Effector memory CD4-positive, alpha-beta T cell (primary cell): ENCODE data around the gene FCMR.
"Not testable (repeated sequence)": the region's sequence is repeated elsewhere in the genome, so short reads cannot be mapped to it uniquely, and the experiment has no call there.

Experiments used
- DNase-seq, 3 donors: peaks; one replicate each; pipeline ENCODE4 v3.0.0-alpha.2; 2020
- H3K27ac ChIP-seq: 2 replicates; pipeline ENCODE4 v1.7.0; 2013; ENCODE audit warnings: mild to moderate bottlenecking, low read length, moderate library complexity; ENCODE audit not compliant: insufficient read depth, poor library complexity, severe bottlenecking
- H3K27me3 ChIP-seq: replicated peaks from 2 replicates; pipeline ENCODE4 v1.7.0; 2013; ENCODE audit warnings: mild to moderate bottlenecking, low read length; ENCODE audit not compliant: insufficient read depth, control insufficient read depth, poor library complexity, severe bottlenecking
- H3K36me3 ChIP-seq: 2 replicates; pipeline ENCODE4 v1.7.0; 2013; ENCODE audit warnings: mild to moderate bottlenecking, low read length, moderate library complexity; ENCODE audit not compliant: control insufficient read depth, insufficient read depth
- H3K4me1 ChIP-seq: 2 replicates; pipeline ENCODE4 v1.7.0; 2013; ENCODE audit warnings: low read length, mild to moderate bottlenecking; ENCODE audit not compliant: control insufficient read depth, insufficient read depth, poor library complexity, severe bottlenecking
- H3K4me3 ChIP-seq: 2 replicates; pipeline ENCODE4 v1.7.0; 2013; ENCODE audit warnings: low read length, low read depth, mild to moderate bottlenecking; ENCODE audit not compliant: insufficient read depth, poor library complexity, severe bottlenecking
- H3K9me3 ChIP-seq: 2 replicates; pipeline ENCODE4 v1.7.0; 2013; ENCODE audit warnings: mild to moderate bottlenecking, low read length, moderate library complexity; ENCODE audit not compliant: control insufficient read depth

Gene FCMR

GRCh38 chr1:206863266-206863665 is 58.5 kb downstream of the FCMR start:
- H3K9me3 ChIP-seq: no peaks in the 10 kb centered on the region
- no peaks in the 10 kb centered on the region for H3K27me3 ChIP-seq
- H3K36me3 ChIP-seq: no peaks in the 10 kb centered on the region
- no peak overlapping the region for H3K4me3 ChIP-seq
- no peak for DNase-seq
- H3K27ac ChIP-seq: no peak overlapping the region
- H3K4me1 ChIP-seq: peaks cover 5% of the 10 kb centered on the region

- Histone ChIP-seq H3K4me3 (no peak overlapping the region), H3K27ac (no peak overlapping the region), H3K9me3 (no peaks in the 10 kb centered on the region), H3K36me3 (no peaks in the 10 kb centered on the region), H3K4me1 (peaks cover 5% of the 10 kb centered on the region), H3K27me3 (no peaks in the 10 kb centered on the region)
- DNase-seq: no peak
These were observed 61.6 kb downstream of the FCMR start for GRCh38 chr1:206860165-206860564.

GRCh38 chr1:206859082-206859521 is 62.6 kb downstream of the FCMR start:
- Histone ChIP-seq H3K4me1 (peaks cover 5% of the 10 kb centered on the region), H3K27ac (no peak overlapping the region), H3K27me3 (no peaks in the 10 kb centered on the region), H3K36me3 (no peaks in the 10 kb centered on the region), H3K4me3 (no peak overlapping the region), H3K9me3 (no peaks in the 10 kb centered on the region)
- DNase-seq: no peak

GRCh38 chr1:206856674-206857464 is 64.9 kb downstream of the FCMR start:
- DNase-seq: no peak
- Histone ChIP-seq H3K4me3 (no peak overlapping the region), H3K36me3 (no peaks in the 10 kb centered on the region), H3K27me3 (no peaks in the 10 kb centered on the region), H3K4me1 (peaks cover 5% of the 10 kb centered on the region), H3K9me3 (no peaks in the 10 kb centered on the region), H3K27ac (no peak overlapping the region)

GRCh38 chr1:206855859-206856258 is 65.9 kb downstream of the FCMR start:
- Histone ChIP-seq H3K9me3 (no peaks in the 10 kb centered on the region), H3K27me3 (no peaks in the 10 kb centered on the region), H3K27ac (no peak overlapping the region), H3K36me3 (no peaks in the 10 kb centered on the region), H3K4me3 (no peak overlapping the region), H3K4me1 (peaks cover 5% of the 10 kb centered on the region)
- no peak for DNase-seq

GRCh38 chr1:206854401-206855129 is 67.2 kb downstream of the FCMR start:
- Histone ChIP-seq H3K4me1 (peaks cover 5% of the 10 kb centered on the region), H3K4me3 (no peak overlapping the region), H3K27me3 (no peaks in the 10 kb centered on the region), H3K27ac (no peak overlapping the region), H3K9me3 (no peaks in the 10 kb centered on the region), H3K36me3 (no peaks in the 10 kb centered on the region)
- DNase-seq: no peak

- not testable (repeated sequence) for H3K27me3 ChIP-seq, H3K4me3 ChIP-seq, H3K27ac ChIP-seq, H3K36me3 ChIP-seq, H3K9me3 ChIP-seq, H3K4me1 ChIP-seq, DNase-seq
These were observed 68.0 kb downstream of the FCMR start for GRCh38 chr1:206853696-206854095.
